GM21360 (cell line): ENCODE measurements around the gene PLAU.
A peak's percentile ranks its signal among the peaks of the same experiment; 100 is the strongest.

Experiments
- ATAC-seq: cut with Tn5 transposase; IDR thresholded peaks from one replicate; pipeline ENCODE4 v1.9.1; 2021; ENCODE audit warnings: mild to moderate bottlenecking, moderate library complexity; ENCODE audit not compliant: unreplicated experiment

The PLAU gene

GRCh38 chr10:73910764-73911552 lies at the start of gene PLAU:
Gene PLAU (plus strand): TSS chr10:73911132. CDS start chr10:73911556, 424 bp downstream.
- ATAC-seq = no peak

GRCh38 chr10:73862011-73862410 lies 48.9 kb upstream of the PLAU start:
- no peak for ATAC-seq

GRCh38 chr10:73863039-73863817 lies 47.7 kb upstream of the PLAU start:
- no peak for ATAC-seq

GRCh38 chr10:73864229-73864628 lies 46.7 kb upstream of the PLAU start:
- no peak for ATAC-seq

GRCh38 chr10:73865107-73865458 lies 45.8 kb upstream of the PLAU start:
- ATAC-seq = no peak

- ATAC-seq = no peak
These were observed 45.2 kb upstream of the PLAU start for GRCh38 chr10:73865459-73866442.

GRCh38 chr10:73866621-73867020 lies 44.3 kb upstream of the PLAU start:
- ATAC-seq = no peak

- no peak for ATAC-seq
These were observed 43.7 kb upstream of the PLAU start for GRCh38 chr10:73867126-73867807.

- ATAC-seq = no peak
These were observed 42.9 kb upstream of the PLAU start for GRCh38 chr10:73867871-73868631.

- no peak for ATAC-seq
These were observed 42.2 kb upstream of the PLAU start for GRCh38 chr10:73868655-73869195.

GRCh38 chr10:73871295-73872189 lies 39.4 kb upstream of the PLAU start:
- no peak for ATAC-seq

GRCh38 chr10:73872190-73872710 lies 38.7 kb upstream of the PLAU start:
- no peak for ATAC-seq

- ATAC-seq = no peak
These were observed 37.6 kb upstream of the PLAU start for GRCh38 chr10:73873142-73873837.

GRCh38 chr10:73873838-73874215 lies 37.1 kb upstream of the PLAU start:
- ATAC-seq = no peak

- peak; percentile 67 for ATAC-seq
These were observed 36.4 kb upstream of the PLAU start, which contains the start of gene CAMK2G for GRCh38 chr10:73874267-73875138. Gene CAMK2G (minus strand): TSS chr10:73874555. CDS start chr10:73874461, 94 bp downstream.

GRCh38 chr10:73875139-73875475 lies 35.8 kb upstream of the PLAU start:
- ATAC-seq = peak; percentile 5

GRCh38 chr10:73876157-73876556 lies 34.8 kb upstream of the PLAU start:
- ATAC-seq = no peak
